OCI-LY1 (cell line): Measurements from ENCODE around the gene PHRF1.

Experiments
- CTCF ChIP-seq: fragments of 200-600 bp; sonication (generic), shearing (Covaris generic); IDR thresholded peaks from 2 replicates; pipeline ENCODE4 v1.5.1; 2017; ENCODE audit warnings: mild to moderate bottlenecking, antibody characterized with exemption, low read length, moderate library complexity, mixed read lengths
- EZH2 ChIP-seq: fragments of 200-600 bp; sonication (generic), shearing (Covaris generic); IDR thresholded peaks from 2 replicates; pipeline ENCODE4 v1.8.0; 2017; ENCODE audit warnings: borderline replicate concordance, mixed run types, mild to moderate bottlenecking, antibody characterized with exemption, low read length, moderate library complexity, mixed read lengths

DNA sequence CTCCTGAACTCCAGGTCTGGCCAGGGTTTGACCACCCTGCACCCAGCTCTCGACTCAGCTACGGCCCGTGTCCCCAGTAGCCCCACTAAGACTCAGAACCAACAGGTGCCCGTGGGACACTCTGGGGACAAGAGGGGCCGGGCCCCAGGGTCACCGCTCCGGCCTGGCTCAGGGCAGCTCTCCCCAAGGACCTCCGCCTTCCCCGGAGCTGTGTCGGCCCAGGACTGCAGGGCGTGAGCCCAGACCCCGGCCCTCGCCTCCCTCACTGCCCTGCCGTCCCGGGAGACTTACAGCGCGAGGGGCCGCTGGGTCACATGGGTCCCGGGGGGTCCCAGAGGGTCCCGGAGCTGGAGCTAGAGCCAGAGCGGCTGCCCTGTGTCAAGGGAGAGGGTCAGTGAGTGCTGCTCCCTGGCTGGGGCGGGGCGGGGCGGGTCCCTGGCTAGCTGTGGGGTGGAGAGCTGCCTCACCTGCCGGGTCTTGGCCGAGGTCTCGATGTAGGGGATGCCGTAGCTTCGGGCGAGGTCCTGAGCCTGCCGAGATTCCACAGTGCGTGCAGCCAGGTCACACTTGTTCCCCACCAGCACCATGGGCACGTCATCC is 43.2 kb upstream of the PHRF1 start:
- no peak for TF ChIP-seq CTCF
- TF ChIP-seq EZH2 = no peak
